GM19468 (cell line): ENCODE measurements around the gene KANSL1.
A peak's percentile ranks its signal among the peaks of the same experiment; 100 is the strongest.
"Not testable (repeated sequence)": the region's sequence is repeated elsewhere in the genome, so short reads cannot be mapped to it uniquely, and the experiment has no call there.

Experiments
- ATAC-seq: cut with Tn5 transposase; IDR thresholded peaks from one replicate; pipeline ENCODE4 v1.9.1; 2021; ENCODE audit warnings: mild to moderate bottlenecking, moderate library complexity, moderate number of reproducible peaks; ENCODE audit not compliant: unreplicated experiment; ENCODE audit errors: extremely low read depth

Gene KANSL1

GRCh38 chr17:46193151-46193625, at the start of gene KANSL1:
Gene KANSL1, minus strand, starts transcription at chr17:46193429. Its CDS starts 21,286 bp downstream, at chr17:46172143.
- ATAC-seq, result peak; percentile 51

- not testable (repeated sequence) for ATAC-seq
Measured at GRCh38 chr17:46231359-46231758, 38.1 kb upstream of the KANSL1 start.

- ATAC-seq, result peak; percentile 44
Measured at GRCh38 chr17:46225274-46225794, 32.1 kb upstream of the KANSL1 start.

- peak; percentile 13 for ATAC-seq
Measured at GRCh38 chr17:46224864-46225263, 31.6 kb upstream of the KANSL1 start.

- ATAC-seq, result not testable (repeated sequence)
Measured at GRCh38 chr17:46223041-46223440, 29.8 kb upstream of the KANSL1 start.

GRCh38 chr17:46216682-46217081, 23.5 kb upstream of the KANSL1 start:
- no peak for ATAC-seq

- ATAC-seq, result no peak
Measured at GRCh38 chr17:46212634-46213435, 19.6 kb upstream of the KANSL1 start.

GRCh38 chr17:46208997-46209396, 15.8 kb upstream of the KANSL1 start:
- ATAC-seq, result no peak

- no peak for ATAC-seq
Measured at GRCh38 chr17:46205975-46206374, 12.7 kb upstream of the KANSL1 start.

GRCh38 chr17:46202424-46202823, 9.2 kb upstream of the KANSL1 start:
- no peak for ATAC-seq

GRCh38 chr17:46201491-46201890, 8.3 kb upstream of the KANSL1 start:
- ATAC-seq, result no peak

- no peak for ATAC-seq
Measured at GRCh38 chr17:46200197-46200596, 7.0 kb upstream of the KANSL1 start.

- ATAC-seq, result no peak
Measured at GRCh38 chr17:46199379-46199778, 6.2 kb upstream of the KANSL1 start.

- ATAC-seq, result no peak
Measured at GRCh38 chr17:46198233-46198632, 5.0 kb upstream of the KANSL1 start.

GRCh38 chr17:46197530-46197929, 4.3 kb upstream of the KANSL1 start:
- no peak for ATAC-seq

- ATAC-seq, result no peak
Measured at GRCh38 chr17:46195939-46196716, 2.9 kb upstream of the KANSL1 start.

- ATAC-seq, result no peak
Measured at GRCh38 chr17:46195217-46195855, 2.1 kb upstream of the KANSL1 start.

- no peak for ATAC-seq
Measured at GRCh38 chr17:46194393-46195216, 1.4 kb upstream of the KANSL1 start.

GRCh38 chr17:46193626-46194392, 580 bp upstream of the KANSL1 start:
- peak; percentile 26 for ATAC-seq
